NCI-H1417 treated with DMSO at 0.1 percent for 48 hours (cell line): ENCODE measurements around the gene PLA2G4E.

Experiments used
- DNase-seq: peaks from one replicate; lab custom pipeline; 2025; lab: John Stamatoyannopoulos, UW

The PLA2G4E gene

DNA sequence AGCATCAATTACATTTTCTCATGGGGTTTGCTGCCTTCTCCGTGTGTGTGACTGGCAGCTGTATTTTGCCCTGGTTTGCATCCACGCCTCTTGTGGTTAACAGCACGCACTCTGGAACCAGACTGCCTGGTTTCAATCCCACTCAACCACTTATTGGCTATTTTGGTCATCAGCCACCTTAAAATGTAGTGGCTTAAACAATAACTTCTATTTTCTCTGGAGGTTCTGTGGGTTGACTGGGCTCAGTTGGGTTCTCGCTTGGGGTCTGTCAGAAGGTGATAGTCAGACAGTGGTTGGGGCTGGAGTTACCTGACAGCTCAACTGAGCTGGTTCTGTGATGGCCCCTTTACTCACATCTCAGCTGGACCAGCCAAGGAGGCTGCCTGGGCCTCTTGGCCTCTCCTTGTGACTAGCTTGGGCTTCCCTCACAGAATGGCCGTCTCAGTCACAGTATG, 85.2 kb downstream of the PLA2G4E start:
- no peak for DNase-seq

DNA sequence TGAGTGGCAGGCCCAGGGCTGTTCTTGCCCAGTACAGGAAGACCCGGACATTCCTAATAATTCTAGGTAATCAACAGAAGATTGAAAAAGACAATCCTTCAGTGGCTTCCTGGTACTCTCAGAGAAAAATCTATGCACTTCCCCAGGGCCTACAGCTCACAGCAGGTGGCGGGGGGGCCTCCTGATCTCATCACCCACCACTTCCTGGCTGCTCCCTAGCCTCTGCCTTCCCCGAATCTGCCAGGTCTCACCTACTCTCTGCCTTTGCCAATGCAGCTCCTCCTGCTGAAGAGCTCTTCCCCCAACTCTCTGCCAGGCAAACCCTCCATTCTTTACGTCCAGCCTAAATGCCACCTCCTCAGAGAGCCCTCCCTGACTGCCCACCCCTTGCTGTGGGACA, 86.0 kb downstream of the PLA2G4E start:
- DNase-seq: no peak

DNA sequence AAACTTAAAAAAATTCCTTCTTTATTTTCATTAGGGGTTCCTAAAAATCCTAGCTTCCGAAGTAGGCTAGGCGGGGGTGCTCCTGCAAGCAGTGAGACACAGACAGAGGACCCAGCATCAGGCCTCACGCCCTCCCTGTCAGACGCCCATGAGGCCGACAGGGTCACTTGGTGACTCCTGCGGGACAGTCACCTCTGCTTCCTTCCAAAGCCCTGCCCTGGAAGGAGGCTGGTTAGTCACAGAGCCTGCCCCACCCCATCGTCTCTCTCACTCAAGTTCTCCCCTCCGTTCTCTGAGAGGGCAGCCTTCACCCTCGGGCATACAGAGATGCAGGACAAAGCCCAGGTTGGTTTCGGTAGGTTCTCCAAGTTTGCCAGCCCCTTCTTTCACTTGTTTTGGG, 87.1 kb downstream of the PLA2G4E start:
- no peak for DNase-seq

DNA sequence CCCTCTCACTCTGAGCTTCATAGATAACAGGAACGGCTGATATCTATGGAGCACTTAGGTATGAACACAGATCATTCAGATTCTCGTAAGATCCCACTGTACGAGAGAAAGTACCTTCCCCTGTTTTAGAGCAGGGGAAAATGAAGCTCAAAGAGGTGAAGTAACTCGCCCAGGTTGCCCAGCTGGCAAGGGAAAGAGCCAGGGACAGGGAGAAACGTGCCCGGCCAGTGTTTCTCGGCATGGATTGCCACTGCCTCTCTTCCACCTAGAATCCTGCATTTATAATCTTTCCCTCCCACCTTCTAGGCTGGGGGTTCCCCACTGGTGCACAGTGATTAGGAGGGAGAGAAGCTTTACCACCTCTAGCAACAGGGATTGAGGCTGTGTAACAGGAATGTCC, 87.5 kb downstream of the PLA2G4E start:
- no peak for DNase-seq

DNA sequence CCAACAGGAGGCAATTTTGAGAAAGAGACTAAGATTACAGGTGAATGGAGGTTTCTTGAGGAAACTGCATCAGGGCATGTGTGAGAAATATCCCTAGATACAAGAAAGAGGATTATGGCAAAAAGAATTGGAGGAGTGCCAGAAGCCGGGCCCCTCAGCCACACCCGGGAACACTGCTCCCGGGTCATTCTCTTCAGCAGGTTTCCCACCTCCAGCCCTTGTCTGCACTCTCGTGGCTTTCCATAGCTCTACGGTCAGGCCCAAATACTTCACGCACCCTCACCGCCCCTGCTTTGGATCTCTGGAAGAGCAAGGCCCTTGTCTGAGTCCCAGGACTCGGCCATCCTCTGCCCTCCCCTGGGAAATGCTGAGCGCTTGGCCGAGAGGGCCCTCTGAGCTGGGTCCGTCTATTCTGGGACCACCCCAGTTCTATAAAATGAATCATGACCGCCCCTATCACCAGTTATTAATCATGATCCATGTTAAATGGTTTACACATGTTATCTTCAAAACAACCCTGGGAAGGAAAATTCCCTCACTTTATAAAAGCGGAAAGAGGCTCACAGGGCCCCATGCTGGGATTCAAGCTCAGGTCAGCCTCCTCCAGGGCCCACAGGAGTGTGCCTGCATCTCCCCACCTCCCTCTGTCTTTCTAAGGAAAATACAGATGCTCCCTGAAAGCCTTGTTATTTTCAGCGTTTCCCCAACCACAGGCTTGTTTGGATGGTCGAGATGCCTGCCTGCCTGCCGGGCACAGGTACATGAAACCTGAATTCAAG, 88.1 kb downstream of the PLA2G4E start:
- no peak for DNase-seq

DNA sequence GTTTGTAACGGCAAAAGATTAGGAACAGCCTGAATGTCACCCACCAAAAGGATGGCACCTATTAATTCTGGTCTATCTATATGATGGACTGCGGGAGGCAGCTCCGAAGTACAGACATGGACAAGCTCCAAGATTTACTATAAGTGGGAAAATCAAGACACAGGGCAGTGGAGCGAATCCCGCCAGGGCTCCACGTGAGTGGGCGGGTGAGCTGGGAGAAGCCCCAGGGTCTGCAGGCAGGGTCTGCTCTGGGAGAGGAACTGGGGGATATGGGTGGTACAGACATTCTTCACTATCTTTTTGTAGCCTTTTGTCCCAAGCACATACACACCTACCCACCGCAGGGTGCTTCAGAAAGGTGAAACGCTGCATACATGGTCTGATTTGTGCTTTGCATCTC, 88.7 kb downstream of the PLA2G4E start:
- DNase-seq: no peak
